ENCODE measurements around the gene CD276. TPM values are rescaled to one million over a fixed set of nuclear protein-coding genes. Genes with fewer than 3 reads are reported as not detected.
"Not testable (repeated sequence)": the region's sequence is repeated elsewhere in the genome, so short reads cannot be mapped to it uniquely, and the experiment has no call there.

CD276 gene
- polyA plus RNA-seq, 12 donors, result 103 to 157 (median 128) TPM; not detected in 1

DNA sequence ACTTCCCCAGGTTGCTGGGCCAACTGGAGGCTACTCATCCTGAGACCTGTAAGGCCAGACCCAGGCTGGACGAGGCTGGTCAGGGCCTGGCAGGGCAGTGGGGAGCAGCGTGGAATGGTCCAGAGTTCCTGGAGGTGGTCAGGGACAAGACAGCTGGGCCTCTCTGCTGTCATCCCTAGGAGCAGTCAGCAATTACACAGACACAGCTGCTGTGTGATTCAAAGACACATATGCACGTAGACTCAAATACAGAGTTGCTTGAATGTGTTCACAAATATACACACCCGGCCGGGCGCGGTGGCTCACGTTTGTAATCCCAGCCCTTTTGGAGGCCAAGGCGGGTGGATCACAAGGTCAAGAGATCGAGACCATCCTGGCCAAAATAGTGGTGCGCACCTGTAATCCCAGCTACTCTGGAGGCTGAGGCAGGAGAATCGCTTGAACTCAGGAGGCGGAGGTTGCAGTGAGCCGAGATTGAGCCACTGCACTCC lies 1.5 kb upstream of the CD276 start:
- no peak for DNase-seq

DNA sequence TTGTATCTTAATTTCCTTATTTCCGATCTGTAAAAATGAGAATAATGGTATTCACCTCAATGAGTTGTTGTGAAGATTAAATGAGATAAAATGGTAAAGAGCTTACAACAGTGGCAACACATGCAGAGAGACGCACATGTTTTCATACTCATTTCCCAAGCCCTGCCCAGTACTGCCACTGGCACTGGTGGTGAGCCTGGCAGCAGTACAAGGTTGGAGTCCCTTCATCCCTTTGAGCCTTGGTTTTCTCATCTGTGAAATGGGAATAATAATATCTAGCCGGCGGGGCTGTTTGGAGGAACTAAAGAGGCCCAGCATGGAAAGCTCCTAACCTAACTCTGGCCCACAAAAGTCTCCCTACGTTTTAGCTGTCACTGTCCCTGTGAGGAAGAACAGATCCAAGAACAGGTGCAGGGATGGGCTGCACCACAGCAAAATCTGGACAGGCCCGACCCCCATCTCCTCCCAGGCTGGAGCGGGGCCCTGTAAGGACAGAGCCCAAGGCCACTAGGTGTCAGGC lies 866 bp upstream of the CD276 start:
- no peak for DNase-seq

GRCh38 chr15:73684581-73685455 lies 635 bp downstream of the CD276 start:
- DNase-seq, result no peak

- no peak for DNase-seq
Observed at GRCh38 chr15:73685981-73686380, 1.8 kb downstream of the CD276 start.

DNA sequence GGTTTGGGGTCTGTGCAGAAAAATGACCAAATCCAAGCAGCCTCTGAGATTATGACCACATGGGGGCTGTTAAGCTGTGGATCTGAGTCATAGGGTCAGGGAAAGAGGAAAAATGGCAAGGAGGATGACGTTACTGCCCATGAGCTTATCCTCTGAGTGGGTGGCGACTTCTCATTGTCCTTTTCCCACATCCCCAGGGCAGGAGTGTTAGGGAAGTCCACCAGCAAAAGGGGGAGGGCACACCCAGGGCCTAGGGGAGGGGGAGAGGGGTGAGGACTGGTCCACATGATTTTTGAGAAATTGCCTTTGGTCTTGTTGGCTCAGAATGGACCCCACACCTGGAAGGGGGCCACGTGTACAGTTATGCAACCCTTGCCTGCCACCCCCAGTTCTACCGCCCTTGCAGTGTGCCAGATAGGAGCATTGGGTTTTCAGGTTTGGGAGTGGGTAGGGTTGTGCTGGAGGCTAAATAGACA lies 2.6 kb downstream of the CD276 start:
- DNase-seq, result no peak

DNA sequence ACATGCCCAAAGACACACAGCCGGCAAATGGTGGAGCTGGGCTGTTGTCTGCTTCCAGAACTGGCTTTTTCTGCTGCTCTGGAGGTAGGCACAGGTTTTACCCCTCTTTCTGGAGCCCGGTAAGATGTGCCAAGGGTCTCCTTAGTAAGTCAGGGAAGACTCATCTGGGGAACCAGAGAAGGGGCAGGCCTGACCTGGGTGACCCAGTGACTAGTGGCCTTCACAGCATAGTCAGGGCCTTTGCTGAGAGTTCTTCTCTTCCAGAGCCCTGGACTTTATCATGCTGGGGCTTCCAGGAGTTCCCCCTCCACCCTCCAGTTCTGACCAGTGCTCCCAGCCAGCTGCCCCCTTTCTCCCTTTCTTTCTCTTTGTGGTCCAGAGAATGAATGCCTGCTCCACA lies 3.2 kb downstream of the CD276 start:
- no peak for DNase-seq

GRCh38 chr15:73688455-73688854 lies 4.3 kb downstream of the CD276 start:
- no peak for DNase-seq

- DNase-seq, result no peak
Observed at GRCh38 chr15:73691396-73691795, 7.2 kb downstream of the CD276 start.

DNA sequence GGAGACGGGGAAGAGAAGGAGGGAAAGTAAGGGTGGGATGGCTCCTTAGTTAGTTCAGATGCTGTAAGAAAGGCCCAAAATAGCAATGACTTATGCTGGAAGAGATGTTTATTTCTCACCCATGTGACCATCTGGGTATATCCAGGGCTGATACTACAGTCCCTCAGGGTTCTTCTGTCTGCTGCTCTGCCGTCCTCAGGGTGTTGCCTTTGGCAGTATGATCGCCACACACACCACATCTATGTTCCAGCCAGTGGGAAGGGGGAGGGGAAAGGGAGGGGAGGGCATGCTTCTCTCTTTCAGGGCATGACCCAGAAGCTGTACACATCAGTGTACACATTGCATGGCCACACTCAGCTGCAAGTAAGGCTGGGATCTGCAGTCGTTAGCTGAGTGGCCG lies 10.2 kb downstream of the CD276 start:
- no peak for DNase-seq

DNA sequence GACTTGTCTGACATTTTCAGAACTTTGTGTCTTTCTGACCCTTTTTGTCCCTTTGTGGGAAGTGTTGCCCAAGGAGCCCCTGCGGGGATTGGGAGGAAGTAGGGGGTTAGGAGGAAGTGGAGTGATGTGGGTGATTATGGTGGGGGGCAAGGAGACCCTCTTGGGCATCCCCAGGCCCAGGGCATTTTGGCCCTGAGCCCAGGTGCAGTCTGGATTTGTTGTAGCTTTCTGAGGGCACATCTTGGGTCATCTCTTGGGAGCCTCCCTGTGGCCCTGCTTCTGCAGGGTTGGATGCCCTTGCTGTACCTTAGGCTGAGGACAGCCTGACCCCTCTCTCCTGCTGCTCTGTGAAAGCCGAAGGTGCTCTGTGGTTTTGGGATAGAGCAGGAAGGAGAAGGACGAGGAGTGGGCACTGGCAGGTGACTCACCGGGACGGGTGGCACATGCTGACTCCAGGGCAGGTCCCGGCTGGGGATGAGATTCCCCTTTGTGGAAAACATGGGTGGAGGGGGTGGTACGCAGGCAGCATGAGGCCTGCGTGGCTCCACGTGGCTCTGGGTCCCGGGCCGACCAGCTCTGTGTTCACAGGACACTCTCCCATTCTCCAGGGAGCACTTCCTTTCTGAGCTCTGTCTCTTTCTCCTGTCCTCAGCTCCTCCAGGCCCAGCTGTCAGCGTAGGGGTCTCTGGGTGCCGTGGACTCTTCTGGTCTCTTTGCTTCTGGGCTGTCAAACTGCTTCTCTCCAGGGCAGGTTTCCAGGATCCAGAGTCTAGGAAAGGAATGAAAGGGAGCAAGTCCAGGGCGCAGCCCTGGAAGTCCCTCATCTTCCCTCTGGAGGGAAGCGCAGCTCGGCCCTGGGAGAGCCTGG lies 11.8 kb downstream of the CD276 start:
- no peak for DNase-seq

GRCh38 chr15:73696641-73697001 lies 12.4 kb downstream of the CD276 start:
- DNase-seq, result no peak

DNA sequence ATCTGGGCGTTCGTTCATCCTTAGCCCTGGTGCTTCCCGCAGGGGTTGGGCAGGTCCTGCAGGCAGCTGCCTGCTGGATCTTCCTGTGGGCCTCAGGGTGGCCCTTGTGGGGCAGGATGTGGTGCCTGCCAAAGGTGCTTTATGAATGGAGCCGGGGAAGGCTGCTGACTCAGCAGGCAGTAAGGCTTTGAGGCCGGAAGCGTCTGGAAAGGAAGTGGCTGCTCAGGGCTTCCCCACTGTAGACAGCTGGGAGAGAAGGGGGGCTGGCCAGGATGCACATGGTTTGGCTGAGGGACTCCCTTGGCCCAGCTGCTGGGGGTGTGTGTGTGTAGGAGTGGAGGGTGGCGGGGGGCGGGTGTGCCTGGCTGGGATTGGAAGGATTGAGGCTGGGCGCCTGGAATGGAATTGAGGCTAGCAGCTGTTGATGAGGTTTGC lies 12.9 kb downstream of the CD276 start:
- DNase-seq, result peak; percentile 93

- no peak for DNase-seq
Observed at GRCh38 chr15:73699249-73700040, 15.3 kb downstream of the CD276 start.

GRCh38 chr15:73700041-73700842 lies 16.1 kb downstream of the CD276 start:
- DNase-seq, result peak; percentile 88

GRCh38 chr15:73702311-73703239 lies 18.4 kb downstream of the CD276 start:
- not testable (repeated sequence) for DNase-seq

- not testable (repeated sequence) for DNase-seq
Observed at GRCh38 chr15:73703601-73704000, 19.4 kb downstream of the CD276 start.

DNA sequence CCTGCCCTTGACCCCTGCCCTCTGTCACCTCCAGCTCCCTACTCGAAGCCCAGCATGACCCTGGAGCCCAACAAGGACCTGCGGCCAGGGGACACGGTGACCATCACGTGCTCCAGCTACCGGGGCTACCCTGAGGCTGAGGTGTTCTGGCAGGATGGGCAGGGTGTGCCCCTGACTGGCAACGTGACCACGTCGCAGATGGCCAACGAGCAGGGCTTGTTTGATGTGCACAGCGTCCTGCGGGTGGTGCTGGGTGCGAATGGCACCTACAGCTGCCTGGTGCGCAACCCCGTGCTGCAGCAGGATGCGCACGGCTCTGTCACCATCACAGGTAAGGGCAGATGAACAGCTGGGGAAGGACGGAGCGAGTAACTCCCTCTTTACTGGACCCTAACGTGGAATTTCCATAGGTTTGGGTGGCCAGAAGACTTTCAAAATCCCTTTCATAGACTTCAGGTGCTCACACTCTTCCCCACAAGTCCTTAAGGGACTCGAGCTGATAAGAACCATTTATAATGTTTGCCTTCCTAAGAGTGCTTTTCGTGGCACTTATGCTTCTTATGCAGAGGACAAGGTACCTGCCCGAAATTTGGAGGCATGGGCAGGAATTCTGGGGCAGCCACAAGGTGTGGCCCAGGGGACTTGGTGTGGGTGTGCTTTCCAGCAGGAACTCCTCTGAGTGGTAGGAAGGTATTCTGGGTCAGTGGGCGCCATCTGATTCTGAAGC lies 20.1 kb downstream of the CD276 start:
- DNase-seq, result not testable (repeated sequence)

- DNase-seq, result peak; percentile 53
Observed at GRCh38 chr15:73704869-73705645, 20.9 kb downstream of the CD276 start.
